Measurements from ENCODE around the gene FSCN2. TPM values are rescaled to one million over a fixed set of nuclear protein-coding genes. Genes with fewer than 3 reads are reported as not detected.
A peak's percentile ranks its signal among the peaks of the same experiment; 100 is the strongest.

Gene FSCN2
- total and polyA plus RNA-seq, 2 experiments from 2014 or later: 0.13 to 1.6 TPM

DNA sequence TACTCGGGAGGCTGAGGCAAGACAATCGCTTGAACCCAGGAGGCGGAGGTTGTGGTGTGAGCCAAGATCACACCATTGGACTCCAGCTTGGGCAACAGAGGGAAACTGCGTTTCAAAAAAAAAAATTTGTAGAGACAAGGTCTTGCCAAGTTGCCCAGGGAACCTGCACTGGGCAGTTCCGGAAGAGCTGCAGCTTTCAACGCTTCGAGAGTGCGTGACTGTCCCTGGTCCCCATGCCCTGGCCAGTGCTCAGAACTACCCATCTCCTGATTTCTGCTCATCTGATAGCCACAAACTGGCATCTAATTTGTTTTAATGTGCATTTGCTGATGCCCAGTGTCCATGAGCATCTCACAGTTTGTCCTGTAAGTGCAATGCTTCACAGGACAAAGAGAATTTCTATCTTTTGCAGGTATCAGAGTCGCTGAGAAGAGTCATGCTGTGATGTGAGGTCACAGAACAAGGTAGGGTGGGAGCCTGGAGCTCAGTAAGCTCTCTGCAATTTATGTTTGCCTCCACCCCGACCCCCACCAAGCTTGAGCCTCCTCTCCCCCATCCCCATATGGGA lies 19.5 kb upstream of the FSCN2 start (continued):
- TF ChIP-seq, protein P1, sequence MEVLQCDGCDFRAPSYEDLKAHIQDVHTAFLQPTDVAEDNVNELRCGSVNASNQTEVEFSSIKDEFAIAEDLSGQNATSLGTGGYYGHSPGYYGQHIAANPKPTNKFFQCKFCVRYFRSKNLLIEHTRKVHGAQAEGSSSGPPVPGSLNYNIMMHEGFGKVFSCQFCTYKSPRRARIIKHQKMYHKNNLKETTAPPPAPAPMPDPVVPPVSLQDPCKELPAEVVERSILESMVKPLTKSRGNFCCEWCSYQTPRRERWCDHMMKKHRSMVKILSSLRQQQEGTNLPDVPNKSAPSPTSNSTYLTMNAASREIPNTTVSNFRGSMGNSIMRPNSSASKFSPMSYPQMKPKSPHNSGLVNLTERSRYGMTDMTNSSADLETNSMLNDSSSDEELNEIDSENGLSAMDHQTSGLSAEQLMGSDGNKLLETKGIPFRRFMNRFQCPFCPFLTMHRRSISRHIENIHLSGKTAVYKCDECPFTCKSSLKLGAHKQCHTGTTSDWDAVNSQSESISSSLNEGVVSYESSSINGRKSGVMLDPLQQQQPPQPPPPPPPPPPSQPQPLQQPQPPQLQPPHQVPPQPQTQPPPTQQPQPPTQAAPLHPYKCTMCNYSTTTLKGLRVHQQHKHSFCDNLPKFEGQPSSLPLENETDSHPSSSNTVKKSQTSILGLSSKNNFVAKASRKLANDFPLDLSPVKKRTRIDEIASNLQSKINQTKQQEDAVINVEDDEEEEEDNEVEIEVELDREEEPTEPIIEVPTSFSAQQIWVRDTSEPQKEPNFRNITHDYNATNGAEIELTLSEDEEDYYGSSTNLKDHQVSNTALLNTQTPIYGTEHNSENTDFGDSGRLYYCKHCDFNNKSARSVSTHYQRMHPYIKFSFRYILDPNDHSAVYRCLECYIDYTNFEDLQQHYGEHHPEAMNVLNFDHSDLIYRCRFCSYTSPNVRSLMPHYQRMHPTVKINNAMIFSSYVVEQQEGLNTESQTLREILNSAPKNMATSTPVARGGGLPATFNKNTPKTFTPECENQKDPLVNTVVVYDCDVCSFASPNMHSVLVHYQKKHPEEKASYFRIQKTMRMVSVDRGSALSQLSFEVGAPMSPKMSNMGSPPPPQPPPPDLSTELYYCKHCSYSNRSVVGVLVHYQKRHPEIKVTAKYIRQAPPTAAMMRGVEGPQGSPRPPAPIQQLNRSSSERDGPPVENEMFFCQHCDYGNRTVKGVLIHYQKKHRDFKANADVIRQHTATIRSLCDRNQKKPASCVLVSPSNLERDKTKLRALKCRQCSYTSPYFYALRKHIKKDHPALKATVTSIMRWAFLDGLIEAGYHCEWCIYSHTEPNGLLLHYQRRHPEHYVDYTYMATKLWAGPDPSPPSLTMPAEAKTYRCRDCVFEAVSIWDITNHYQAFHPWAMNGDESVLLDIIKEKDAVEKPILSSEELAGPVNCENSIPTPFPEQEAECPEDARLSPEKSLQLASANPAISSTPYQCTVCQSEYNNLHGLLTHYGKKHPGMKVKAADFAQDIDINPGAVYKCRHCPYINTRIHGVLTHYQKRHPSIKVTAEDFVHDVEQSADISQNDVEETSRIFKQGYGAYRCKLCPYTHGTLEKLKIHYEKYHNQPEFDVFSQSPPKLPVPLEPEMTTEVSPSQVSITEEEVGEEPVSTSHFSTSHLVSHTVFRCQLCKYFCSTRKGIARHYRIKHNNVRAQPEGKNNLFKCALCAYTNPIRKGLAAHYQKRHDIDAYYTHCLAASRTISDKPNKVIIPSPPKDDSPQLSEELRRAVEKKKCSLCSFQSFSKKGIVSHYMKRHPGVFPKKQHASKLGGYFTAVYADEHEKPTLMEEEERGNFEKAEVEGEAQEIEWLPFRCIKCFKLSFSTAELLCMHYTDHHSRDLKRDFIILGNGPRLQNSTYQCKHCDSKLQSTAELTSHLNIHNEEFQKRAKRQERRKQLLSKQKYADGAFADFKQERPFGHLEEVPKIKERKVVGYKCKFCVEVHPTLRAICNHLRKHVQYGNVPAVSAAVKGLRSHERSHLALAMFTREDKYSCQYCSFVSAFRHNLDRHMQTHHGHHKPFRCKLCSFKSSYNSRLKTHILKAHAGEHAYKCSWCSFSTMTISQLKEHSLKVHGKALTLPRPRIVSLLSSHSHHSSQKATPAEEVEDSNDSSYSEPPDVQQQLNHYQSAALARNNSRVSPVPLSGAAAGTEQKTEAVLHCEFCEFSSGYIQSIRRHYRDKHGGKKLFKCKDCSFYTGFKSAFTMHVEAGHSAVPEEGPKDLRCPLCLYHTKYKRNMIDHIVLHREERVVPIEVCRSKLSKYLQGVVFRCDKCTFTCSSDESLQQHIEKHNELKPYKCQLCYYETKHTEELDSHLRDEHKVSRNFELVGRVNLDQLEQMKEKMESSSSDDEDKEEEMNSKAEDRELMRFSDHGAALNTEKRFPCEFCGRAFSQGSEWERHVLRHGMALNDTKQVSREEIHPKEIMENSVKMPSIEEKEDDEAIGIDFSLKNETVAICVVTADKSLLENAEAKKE (CRISPR knock-in tag; IDR thresholded peaks at IDR 0.05): no peak
- no peak for TF ChIP-seq ZNF331 (CRISPR knock-in tag; IDR thresholded peaks at IDR 0.05; ENCODE audit: low read depth)
- no peak for TF ChIP-seq STAT1 (IDR thresholded peaks at IDR 0.05; ENCODE audit: unreplicated experiment)

DNA sequence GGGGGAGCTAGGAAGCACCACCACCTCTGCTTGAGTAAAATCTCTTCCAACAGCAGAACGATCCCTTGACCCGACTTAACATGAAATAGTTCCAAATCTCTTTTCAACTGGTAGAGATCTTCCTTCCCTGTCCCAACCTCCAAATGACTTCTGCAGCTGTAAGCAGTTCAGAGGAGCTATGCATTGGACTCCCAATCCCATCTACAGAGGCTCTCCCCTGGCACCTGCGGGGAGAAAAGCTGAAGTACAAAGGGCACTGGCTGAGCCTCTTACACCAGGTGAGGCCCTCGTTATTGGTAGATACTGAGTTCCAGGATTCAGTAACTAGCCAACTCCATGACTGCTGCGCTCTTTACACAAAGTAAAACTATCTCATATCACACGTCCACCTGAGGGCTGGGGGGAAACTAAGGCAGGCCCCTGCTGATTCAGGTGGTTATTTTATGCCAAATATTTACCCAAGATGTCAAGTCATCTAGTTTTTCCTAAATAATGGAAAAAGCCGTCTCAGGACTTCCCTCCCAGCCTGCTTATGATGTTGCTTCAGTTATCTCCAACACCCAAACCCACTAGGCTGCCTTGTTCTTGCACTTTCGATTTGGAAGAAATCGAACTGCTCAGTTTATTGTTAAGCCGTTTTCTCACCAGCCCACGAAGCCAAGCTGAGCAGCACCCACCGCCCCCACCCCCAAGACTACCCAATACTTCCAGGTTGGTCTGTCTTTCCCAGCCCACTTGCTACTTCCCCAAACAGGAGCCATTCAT lies 18.8 kb upstream of the FSCN2 start:
- Mint-ChIP-seq H3K9me3 (peaks cover 42% of the 10 kb centered on the region), H3K27me3 (ENCODE audit: insufficient read depth, low read depth, poor library complexity) (peaks cover 67% of the 10 kb centered on the region), H3K36me3 (ENCODE audit: low read depth) (peaks cover 50% of the 10 kb centered on the region), H3K4me1 (peaks cover 20% of the 10 kb centered on the region), H3K27ac (peak overlapping the region; percentile 86), H3K4me3 (peak overlapping the region; percentile 98)
- Histone ChIP-seq H3K4me3 (peak overlapping the region; percentile 97), H3F3A (replicated peaks; ENCODE audit: low read depth) (peaks cover 50% of the 10 kb centered on the region), H3K9me2 (ENCODE audit: insufficient read depth) (no peaks in the 10 kb centered on the region), H3K27ac (ENCODE audit: low read depth) (peak overlapping the region; percentile 80), H3K36me3 (ENCODE audit: insufficient read depth) (peaks cover 36% of the 10 kb centered on the region), H3K79me2 (replicated peaks; ENCODE audit: insufficient read depth) (peaks cover 36% of the 10 kb centered on the region), H3K4me1 (ENCODE audit: insufficient read depth) (peaks cover 9% of the 10 kb centered on the region), H3K4me2 (peak overlapping the region; percentile 96), H2AFZ (no peak overlapping the region), H4K20me1 (replicated peaks; ENCODE audit: insufficient read depth) (peaks cover 33% of the 10 kb centered on the region), H3K27me3 (ENCODE audit: insufficient read depth) (no peaks in the 10 kb centered on the region)
- TF ChIP-seq ZNF114 (CRISPR knock-in tag; IDR thresholded peaks at IDR 0.05) (no peak), POLR2AphosphoS5 (IDR thresholded peaks at IDR 0.05; ENCODE audit: low read depth) (0 out of 2 replicates have a peak, but pooled peaks have one; percentile 13)
- no peak for DNase-seq (ENCODE audit: low spot score)
- ATAC-seq: peak; percentile 2
